GM18861 (cell line): ENCODE measurements around the gene COL18A1.
"Not testable (repeated sequence)": the region's sequence is repeated elsewhere in the genome, so short reads cannot be mapped to it uniquely, and the experiment has no call there.

Experiments used
- ATAC-seq: cut with Tn5 transposase; IDR thresholded peaks from one replicate; pipeline ENCODE4 v1.9.1; 2021; ENCODE audit not compliant: unreplicated experiment

The COL18A1 gene

DNA sequence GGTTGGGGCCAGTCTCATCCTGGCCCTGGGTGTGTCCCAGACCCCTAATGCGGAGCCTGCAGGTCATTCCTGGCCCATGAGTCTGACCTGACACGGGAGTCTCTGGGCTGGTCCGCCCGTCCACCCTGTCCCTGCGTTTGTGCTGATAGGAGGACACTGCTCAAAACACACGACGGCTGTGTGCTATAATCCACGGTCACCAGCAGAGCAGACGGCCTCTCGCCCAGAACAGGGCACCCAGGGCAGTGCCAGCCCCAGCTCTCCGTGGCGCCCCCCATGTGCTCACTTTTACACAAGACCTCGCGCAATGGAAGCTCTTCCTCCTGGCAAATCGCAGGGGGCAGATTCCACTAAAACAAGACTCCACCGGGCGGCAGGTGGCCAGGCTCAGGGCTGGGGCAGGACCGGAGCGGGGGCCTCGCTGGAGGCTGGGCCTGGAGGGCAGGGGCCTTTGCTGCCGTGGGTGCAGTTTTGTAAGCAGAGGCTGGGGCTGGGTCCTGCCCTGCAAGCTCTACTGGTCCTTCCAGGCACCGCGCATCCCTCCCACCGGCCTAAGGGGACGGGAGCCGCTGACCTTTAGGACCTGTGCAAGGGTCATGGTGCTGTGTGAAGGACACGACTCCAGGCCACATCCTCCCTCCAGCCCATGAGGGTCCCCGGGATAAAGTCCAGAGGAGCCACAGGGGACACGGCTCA, 147.9 kb downstream of the COL18A1 start:
- no peak for ATAC-seq

DNA sequence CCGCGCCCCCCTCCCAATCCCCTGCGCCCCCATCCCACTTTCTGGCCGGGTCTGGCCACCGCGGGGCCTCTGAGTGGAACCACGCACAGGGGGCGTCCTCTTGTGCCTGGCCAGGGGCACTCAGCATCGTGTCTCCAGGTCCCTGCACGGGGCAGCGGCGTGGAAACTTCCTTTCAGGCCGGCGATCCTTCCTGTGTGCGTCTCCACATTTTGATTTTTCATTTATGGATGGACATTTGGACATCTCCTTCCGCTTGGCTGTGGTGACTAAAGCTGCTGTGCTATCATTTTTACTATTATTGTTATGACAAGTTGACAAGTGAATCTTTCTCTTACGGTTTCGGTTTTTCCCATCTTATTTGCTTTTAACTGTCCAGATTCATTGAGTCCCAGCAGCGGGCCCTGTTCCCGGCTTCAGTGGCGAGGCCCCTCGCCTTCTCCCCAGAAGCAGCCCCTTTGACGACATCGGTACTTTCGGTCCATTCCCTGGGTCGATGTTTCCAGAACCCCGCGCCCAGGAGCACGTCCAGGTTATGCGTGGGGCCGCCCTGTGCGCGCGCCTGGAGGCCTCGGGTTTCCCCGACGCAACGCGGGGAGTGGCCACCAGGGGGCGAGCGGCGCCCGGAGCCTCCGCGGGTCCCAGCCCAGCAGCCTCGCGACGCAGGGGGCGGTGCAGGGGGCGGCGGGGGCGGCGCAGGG, 149.7 kb downstream of the COL18A1 start:
- no peak for ATAC-seq

- no peak for ATAC-seq
These were observed 150.2 kb downstream of the COL18A1 start for GRCh38 chr21:45555251-45555556.

GRCh38 chr21:45555557-45556301, 150.8 kb downstream of the COL18A1 start:
- ATAC-seq: peak; percentile 43

DNA sequence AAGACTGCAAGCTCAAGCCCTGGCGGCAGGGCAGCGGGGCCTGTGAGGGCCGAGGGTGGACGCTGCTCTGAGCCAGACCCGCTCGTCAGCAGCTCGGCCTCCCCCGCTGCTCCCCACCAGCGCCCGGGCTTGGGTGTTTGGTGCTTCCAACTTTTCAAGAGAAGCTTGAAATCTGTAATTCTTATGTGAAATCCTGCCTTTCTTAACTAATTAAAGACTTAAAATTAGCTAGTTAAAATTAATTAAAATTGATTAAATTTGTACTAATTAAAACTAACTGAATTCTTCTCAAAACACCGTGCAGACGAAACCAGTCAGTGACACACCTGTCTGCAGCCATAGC, 151.3 kb downstream of the COL18A1 start:
- ATAC-seq: no peak

DNA sequence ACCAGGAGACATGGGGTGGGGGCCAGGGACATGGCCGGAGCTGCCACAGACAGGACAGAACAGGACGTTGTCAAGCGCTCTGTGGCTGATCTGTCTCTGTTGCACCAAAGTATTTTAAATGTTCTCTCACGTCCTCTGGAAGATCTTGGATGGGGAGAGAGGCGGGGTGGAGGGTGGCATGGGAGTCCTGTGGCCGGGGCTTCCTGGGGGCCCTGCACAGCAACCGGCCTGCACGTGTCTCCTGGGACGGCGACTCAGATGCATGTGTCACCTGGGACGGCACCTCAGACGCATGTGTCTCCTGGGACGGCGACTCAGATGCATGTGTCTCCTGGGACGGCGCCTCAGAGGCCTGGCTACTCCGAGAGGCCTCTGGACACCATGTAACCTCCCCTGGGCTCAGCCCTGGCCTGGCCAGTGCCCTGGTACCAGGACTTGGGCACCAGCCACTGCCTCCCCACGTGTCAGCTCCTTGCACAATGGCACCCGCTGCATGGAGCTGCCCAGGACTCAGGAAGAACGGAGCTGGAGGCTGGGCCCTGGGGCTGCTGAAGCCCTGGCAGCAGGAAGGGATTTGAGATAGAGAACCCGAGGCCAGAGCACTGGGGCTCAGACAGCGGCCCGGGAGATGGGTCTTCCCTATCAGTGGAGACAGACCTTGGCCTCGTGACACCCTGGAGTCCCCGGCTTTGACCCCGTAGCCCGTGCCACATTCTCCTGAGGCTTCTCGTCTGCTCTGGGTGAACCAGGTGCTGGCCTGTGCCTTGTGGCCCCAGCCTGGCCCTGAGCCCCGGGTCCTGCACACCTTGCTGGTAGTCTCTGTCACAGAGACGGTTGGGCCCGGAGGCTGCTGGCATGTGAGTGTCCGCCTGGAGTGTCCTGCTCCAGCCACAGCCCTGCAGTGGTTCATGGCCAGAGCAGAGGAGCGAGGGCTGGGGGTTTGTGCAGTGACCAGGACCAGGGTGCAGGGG, 152.0 kb downstream of the COL18A1 start:
- no peak for ATAC-seq

DNA sequence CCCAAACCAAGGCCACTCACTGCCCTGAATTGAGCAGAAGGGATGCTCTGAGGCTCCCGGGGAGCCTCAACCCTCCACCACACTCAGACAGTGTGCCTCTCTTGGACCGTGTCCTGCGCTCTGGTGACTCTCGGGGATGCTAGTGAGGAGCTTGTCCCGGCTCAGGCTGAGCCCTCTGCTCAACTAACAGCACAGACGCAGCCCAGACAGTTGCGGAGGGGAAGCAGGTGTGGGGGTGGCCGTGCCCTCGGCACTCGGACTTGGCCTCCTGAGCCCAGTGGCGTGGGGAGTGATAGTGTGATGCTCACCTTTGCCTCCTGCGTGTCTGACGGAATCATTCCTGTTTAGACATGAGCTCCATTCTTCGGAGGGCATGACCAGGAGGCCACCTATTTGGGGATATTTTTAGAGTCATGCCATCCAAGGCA, 152.7 kb downstream of the COL18A1 start:
- ATAC-seq: no peak

- no peak for ATAC-seq
These were observed 153.2 kb downstream of the COL18A1 start for GRCh38 chr21:45558044-45558721.

GRCh38 chr21:45559216-45560105, 154.5 kb downstream of the COL18A1 start:
- no peak for ATAC-seq

DNA sequence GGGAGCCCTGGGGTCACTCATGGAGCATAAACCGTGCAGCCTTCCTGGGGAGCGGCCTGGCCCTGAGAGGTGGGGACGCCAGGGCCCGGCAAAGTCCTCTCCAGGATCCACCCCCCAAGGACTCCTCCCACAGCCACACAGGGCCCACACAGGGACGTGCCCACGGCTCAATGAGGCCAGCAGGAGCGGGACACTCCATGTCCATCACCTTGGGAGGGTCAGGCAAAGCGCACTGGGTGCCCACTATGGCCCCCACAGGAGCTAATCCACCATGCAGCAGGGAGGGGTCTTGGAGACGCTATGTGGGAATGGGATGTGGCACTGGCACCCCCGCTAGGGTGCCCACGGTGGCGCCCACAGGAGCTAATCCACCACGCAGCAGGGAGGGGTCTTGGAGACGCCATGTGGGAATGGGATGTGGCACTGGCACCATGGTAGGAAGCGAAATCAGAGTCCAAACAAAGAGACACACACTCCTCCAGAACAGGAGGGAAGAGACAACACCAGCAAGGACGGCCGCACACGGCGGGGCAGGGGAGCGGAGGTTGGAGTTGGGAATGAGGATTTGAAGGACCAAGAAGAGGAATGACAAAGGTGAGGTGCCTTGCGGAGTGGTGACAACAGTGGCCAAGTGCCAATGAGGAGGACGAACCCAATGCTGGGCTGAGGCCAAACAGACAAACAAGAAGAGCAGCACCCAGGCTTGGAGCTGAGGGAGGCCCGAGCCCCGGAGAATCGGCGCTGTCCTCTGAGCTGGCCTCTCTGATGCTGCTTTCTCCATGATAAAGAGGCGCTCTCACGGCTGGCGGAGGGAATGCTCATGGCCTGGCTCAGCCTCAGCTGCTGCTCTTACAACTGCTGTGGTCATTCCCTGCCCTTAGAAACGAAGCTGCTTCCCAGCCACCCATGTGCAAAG, 155.4 kb downstream of the COL18A1 start:
- no peak for ATAC-seq

- not testable (repeated sequence) for ATAC-seq
These were observed 156.3 kb downstream of the COL18A1 start for GRCh38 chr21:45561241-45561640.

GRCh38 chr21:45562402-45562801, 157.4 kb downstream of the COL18A1 start:
- no peak for ATAC-seq

GRCh38 chr21:45562965-45563364, 158.0 kb downstream of the COL18A1 start:
- no peak for ATAC-seq
